Kidney epithelial cell (primary cell): Measurements from ENCODE around the gene RLBP1. TPM values are rescaled to one million over a fixed set of nuclear protein-coding genes. Genes with fewer than 3 reads are reported as not detected.
A peak's percentile ranks its signal among the peaks of the same experiment; 100 is the strongest.

Experiments
- DNase-seq: peaks from one replicate; pipeline ENCODE4 v3.0.0-alpha.2; 2010; ENCODE audit warnings: low read depth
- H3K27me3 ChIP-seq: 2 replicates; pipeline ENCODE4 v1.6.0; 2011; ENCODE audit warnings: low read length; ENCODE audit not compliant: control insufficient read depth, insufficient read depth
- H3K36me3 ChIP-seq: 2 replicates; pipeline ENCODE4 v1.5.1; 2011; ENCODE audit warnings: low read length; ENCODE audit not compliant: control insufficient read depth, insufficient read depth
- H3K4me3 ChIP-seq: 2 replicates; pipeline ENCODE4 v1.5.1; 2011; ENCODE audit warnings: low read depth, mild to moderate bottlenecking, control low read depth, low read length
- total RNA-seq: library from RNA; depleted of rRNA; stranded (reverse); fragments of >200 nt; gene quantifications from 2 replicates; pipeline ENCODE4 v1.2.3, GENCODE V29; 2015
- TF ChIP-seq, protein P1 (sequence below): IDR thresholded peaks from 2 replicates; pipeline ENCODE4 v1.5.1; 2011; ENCODE audit warnings: mild to moderate bottlenecking, moderate library complexity, low read length, control low read depth, inconsistent platforms; ENCODE audit not compliant: insufficient read depth, poor library complexity, severe bottlenecking

The RLBP1 gene
- total RNA-seq, 1 donor from 2014 or later, result not detected

DNA sequence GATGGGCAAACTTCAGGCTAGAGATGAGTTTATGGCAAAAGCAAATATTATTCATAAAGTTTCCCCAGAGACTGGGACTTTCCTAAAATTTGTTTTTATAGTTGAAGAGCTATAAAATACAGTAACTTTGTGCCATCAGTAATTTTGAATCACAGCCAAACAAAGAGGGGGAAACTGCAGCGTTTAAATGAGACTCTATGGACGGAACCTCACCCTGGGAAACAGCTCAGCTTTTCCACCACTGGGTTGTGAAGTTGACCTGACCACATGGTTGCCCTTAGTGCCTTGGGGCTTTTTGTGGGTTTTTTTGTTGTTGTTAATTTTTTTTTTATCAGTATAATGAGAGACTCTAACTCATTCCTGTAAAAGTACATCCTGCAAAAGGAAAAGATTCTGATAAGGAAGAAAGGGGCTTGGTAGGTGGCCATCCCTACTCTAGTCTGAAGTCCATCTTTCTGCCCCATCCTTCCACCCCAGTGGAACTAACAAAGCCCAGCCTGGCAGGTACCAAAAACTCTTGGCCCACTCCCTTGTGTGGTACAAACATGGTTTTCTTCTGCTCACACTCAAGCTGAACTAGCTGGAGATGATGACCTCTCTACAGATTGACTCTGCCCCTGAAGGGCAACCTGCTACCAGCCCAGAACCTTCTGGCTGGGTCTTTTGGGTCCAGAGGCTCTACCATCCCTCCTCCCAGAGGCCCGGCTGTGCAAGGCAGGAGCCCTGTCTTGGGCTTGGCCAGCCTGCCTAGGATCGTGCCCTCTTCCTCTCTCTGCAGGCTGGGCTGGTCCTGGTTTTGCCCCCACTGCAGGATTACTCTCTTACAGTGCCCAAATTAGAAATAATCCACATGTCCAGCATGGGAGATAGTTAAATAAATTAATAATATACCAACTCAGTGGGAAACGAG, 41.2 kb downstream of the RLBP1 start:
- no peak overlapping the region for H3K4me3 ChIP-seq
- H3K27me3 ChIP-seq, result no peaks in the 10 kb centered on the region
- DNase-seq, result no peak
- no peaks in the 10 kb centered on the region for H3K36me3 ChIP-seq
- TF ChIP-seq, protein P1, sequence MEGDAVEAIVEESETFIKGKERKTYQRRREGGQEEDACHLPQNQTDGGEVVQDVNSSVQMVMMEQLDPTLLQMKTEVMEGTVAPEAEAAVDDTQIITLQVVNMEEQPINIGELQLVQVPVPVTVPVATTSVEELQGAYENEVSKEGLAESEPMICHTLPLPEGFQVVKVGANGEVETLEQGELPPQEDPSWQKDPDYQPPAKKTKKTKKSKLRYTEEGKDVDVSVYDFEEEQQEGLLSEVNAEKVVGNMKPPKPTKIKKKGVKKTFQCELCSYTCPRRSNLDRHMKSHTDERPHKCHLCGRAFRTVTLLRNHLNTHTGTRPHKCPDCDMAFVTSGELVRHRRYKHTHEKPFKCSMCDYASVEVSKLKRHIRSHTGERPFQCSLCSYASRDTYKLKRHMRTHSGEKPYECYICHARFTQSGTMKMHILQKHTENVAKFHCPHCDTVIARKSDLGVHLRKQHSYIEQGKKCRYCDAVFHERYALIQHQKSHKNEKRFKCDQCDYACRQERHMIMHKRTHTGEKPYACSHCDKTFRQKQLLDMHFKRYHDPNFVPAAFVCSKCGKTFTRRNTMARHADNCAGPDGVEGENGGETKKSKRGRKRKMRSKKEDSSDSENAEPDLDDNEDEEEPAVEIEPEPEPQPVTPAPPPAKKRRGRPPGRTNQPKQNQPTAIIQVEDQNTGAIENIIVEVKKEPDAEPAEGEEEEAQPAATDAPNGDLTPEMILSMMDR, result no peak

DNA sequence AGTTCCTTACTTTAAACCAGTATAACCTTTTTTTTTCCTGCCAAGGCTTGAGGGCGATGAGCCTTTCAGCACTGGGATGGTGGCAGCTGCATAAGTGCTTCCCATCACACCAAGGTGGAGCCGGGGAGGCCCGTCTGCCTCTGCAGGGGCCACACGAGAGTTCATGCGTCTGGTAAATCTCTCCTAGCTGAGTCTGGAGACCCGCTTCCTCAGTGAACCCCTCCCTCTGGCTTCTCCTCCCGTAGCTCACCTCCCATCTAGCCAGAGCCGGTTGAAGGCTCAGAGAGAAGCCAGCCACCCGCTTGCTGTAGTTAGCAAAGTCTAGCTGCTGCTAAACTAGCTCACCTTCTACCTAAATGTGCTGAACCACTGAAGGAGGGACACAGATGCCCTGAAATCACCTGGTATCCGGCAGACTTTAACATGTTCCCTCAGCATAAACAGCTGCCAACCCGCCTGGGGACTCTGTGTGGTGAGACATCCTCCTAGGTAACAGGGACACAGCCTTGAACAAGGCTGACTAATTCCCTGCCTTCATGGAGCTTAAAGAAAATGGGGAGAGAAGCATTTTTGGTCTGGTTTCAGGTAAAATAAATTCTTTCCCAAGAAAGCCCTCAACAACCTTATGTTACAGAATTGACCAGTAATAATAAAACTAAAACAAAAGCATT, 42.9 kb downstream of the RLBP1 start:
- Histone ChIP-seq H3K4me3 (no peak overlapping the region), H3K36me3 (no peaks in the 10 kb centered on the region), H3K27me3 (no peaks in the 10 kb centered on the region)
- TF ChIP-seq, protein P1, result no peak
- no peak for DNase-seq

- H3K36me3 ChIP-seq, result no peaks in the 10 kb centered on the region
- peak; percentile 45 for DNase-seq
- no peak overlapping the region for H3K4me3 ChIP-seq
- TF ChIP-seq, protein P1, result peak; percentile 84
- no peaks in the 10 kb centered on the region for H3K27me3 ChIP-seq
These were observed 43.6 kb downstream of the RLBP1 start for GRCh38 chr15:89177633-89178306.

- H3K4me3 ChIP-seq, result no peak overlapping the region
- no peak for DNase-seq
- TF ChIP-seq, protein P1, result no peak
- no peaks in the 10 kb centered on the region for H3K36me3 ChIP-seq
- no peaks in the 10 kb centered on the region for H3K27me3 ChIP-seq
These were observed 44.3 kb downstream of the RLBP1 start for GRCh38 chr15:89177116-89177515.

DNA sequence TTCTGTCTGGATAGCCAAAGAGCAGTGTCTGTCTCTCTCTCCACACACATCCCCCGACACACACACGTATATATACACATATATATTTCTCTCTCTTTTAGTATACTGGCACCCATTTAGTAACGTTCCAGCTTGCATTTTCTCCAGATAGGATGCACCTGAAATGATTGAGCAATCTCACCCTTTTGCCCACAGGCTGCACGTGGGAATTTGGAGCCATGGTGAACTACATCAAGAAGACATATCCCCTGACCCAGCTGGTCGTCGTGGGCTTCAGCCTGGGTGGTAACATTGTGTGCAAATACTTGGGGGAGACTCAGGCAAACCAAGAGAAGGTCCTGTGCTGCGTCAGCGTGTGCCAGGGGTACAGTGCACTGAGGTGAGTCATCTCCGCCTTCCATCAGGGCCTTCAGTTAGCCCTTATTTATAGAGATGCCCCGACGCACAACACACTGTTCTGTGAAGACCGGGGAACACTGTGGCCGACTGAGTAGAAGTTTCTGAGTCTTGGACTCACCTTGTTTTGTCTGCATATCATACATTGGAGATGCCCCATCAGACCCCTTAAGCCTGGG, 45.7 kb downstream of the RLBP1 start:
- DNase-seq, result no peak
- TF ChIP-seq, protein P1, result no peak
- no peak overlapping the region for H3K4me3 ChIP-seq
- H3K27me3 ChIP-seq, result no peaks in the 10 kb centered on the region
- no peaks in the 10 kb centered on the region for H3K36me3 ChIP-seq
